Cardiac muscle cell (in vitro differentiated cells and primary cell): ENCODE data around the gene ERFE. TPM values are rescaled to one million over a fixed set of nuclear protein-coding genes. Genes with fewer than 3 reads are reported as not detected.

Experiments
- DNase-seq, 2 donors: peaks; one replicate each; pipeline versions ENCODE4 v3.0.0 to v3.0.0-alpha.2; 2010 to 2017; ENCODE audit warnings: low read depth in 1 of 2, low spot score in 1 of 2
- H3K27ac ChIP-seq: fragments of 200-600 bp; sonication (generic); 2 replicates; pipeline ENCODE4 v1.5.1; 2016
- H3K27me3 ChIP-seq: fragments of 200-600 bp; sonication (generic); 2 replicates; pipeline ENCODE4 v1.6.0; 2016; ENCODE audit warnings: control low read depth
- H3K36me3 ChIP-seq: fragments of 200-600 bp; sonication (generic); 2 replicates; pipeline ENCODE4 v1.5.1; 2016; ENCODE audit warnings: control low read depth
- H3K4me1 ChIP-seq: fragments of 200-600 bp; sonication (generic); 2 replicates; pipeline ENCODE4 v1.8.1; 2017; ENCODE audit warnings: low read depth, mild to moderate bottlenecking, mixed run types
- H3K4me3 ChIP-seq: fragments of 200-600 bp; sonication (generic); 2 replicates; pipeline ENCODE4 v1.5.1; 2016; ENCODE audit warnings: mild to moderate bottlenecking
- H3K9me3 ChIP-seq: fragments of 200-600 bp; sonication (generic); 2 replicates; pipeline ENCODE4 v1.5.1; 2017; ENCODE audit warnings: low read depth, mild to moderate bottlenecking, control low read depth
- CTCF ChIP-seq: IDR thresholded peaks from 2 replicates; pipeline ENCODE4 v1.5.1; 2012; ENCODE audit warnings: low read depth, mild to moderate bottlenecking, low read length
- polyA plus RNA-seq: library from polyadenylated mRNA; unstranded; fragments of >200 nt; fragmentation: Nextera tagmentation; extraction: Ambion mirVana; gene quantifications from 2 replicates; pipeline ENCODE4 v1.2.1, GENCODE V29; 2016
- total RNA-seq: library from RNA; depleted of rRNA; stranded (reverse); fragments of >200 nt; gene quantifications from 2 replicates; pipeline ENCODE4 v1.2.3, GENCODE V29; 2016

ERFE gene
- total and polyA plus RNA-seq, 2 experiments from 2014 or later: 0.60 to 1.5 TPM

- Histone ChIP-seq H3K27ac (no peak overlapping the region), H3K9me3 (no peaks in the 10 kb centered on the region), H3K4me1 (no peaks in the 10 kb centered on the region), H3K4me3 (peak overlapping the region; percentile 29), H3K27me3 (peaks cover 68% of the 10 kb centered on the region), H3K36me3 (no peaks in the 10 kb centered on the region)
- peak in 1 of 2 donors; percentile 40 for DNase-seq
- no peak for TF ChIP-seq CTCF
These were observed 4.9 kb downstream of the ERFE start for GRCh38 chr2:238163481-238164198.

DNA sequence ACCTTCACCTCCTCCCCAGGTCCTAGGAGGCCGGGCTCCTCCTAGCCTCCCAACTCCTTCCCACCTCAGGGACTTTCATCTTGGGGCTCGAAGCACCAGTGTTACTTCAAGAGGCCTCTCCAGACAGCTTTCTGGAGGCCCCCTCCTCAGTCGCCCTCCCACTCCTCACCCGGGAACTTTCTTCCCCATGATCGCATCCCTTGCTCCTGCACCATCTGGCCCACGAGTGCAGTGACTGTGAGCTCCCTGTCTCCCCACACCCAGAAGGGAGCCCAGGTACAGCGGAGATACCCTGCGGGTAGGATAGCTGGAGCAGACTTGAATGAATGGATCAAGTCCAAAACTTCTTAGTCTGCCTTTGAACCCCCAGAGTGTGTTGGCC is 6.1 kb downstream of the ERFE start:
- no peak for TF ChIP-seq CTCF
- H3K36me3 ChIP-seq: peaks cover 6% of the 10 kb centered on the region
- no peak for DNase-seq
- H3K9me3 ChIP-seq: no peaks in the 10 kb centered on the region
- no peak overlapping the region for H3K27ac ChIP-seq
- H3K4me3 ChIP-seq: no peak overlapping the region
- no peaks in the 10 kb centered on the region for H3K4me1 ChIP-seq
- peaks cover 57% of the 10 kb centered on the region for H3K27me3 ChIP-seq

GRCh38 chr2:238165288-238165921 is 6.6 kb downstream of the ERFE start:
- DNase-seq: no peak
- H3K27me3 ChIP-seq: peaks cover 52% of the 10 kb centered on the region
- TF ChIP-seq CTCF: no peak
- no peaks in the 10 kb centered on the region for H3K4me1 ChIP-seq
- peaks cover 8% of the 10 kb centered on the region for H3K36me3 ChIP-seq
- no peak overlapping the region for H3K27ac ChIP-seq
- no peaks in the 10 kb centered on the region for H3K9me3 ChIP-seq
- no peak overlapping the region for H3K4me3 ChIP-seq

DNA sequence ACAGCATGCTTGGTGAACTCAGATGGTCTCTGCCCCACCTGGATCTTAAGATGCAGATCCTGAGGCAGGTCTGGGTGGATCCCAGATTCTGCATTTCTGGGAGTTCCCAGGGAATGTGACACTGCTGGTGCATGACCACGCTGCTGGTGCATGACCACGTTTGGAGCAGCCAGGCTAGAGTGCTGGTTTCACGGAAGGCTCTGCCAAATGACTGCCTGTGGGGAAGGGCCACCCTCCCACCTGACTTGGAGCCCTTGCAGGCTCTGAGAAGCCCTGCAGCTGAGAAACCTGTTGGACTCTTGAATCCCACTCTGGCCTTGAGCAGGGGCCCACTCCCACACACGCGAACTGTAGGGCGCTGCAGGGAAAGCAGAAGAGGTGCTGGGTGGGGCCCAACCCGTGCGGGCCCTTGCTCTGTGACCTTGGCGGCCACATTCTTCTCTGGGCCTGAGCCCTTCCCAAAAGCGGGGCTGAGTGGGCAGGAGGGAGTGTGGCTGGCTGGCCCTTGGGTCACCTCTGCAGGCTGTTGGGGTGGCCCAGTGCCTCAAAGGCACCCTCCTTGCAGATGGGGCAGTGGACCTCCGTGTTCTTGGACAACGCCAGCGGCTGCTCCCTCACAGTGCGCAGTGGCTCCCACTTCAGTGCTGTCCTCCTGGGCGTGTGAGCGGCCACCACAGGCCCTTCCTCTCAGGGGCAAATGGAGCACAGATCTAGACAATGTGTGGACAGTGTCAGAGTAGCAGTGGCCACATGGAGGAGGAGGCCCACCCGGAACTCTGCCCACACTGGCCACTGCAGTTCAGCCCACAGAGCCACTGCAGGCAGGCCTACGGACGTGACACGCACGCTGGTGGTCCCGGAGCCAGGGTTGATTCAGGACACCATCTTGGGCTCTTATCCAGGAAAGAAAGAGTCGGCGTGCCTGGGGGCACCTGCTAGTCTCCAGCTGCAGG is 7.9 kb downstream of the ERFE start:
- no peak for DNase-seq
- Histone ChIP-seq H3K27me3 (peaks cover 39% of the 10 kb centered on the region), H3K36me3 (peaks cover 15% of the 10 kb centered on the region), H3K4me1 (no peaks in the 10 kb centered on the region), H3K4me3 (no peak overlapping the region), H3K9me3 (no peaks in the 10 kb centered on the region), H3K27ac (no peak overlapping the region)
- TF ChIP-seq CTCF: no peak

DNA sequence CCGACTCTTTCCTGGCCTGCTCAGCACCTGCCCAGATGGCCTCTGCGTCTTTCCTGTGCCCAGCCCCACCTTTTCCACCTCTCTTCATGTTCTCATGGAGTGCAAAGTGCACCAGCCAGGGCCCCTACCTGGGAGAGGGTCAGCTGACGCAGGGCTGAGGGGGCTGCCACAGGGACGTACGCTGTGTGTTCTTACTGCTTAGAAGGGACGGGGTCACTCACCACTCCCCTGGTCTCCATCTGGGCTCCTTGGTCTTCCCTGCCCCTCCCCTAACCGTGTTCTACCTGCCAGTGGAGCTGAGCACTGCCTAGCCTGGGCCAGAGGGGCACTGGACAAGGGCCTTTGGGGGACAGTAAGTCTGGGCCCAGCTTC is 8.6 kb downstream of the ERFE start:
- H3K9me3 ChIP-seq: no peaks in the 10 kb centered on the region
- H3K27me3 ChIP-seq: peaks cover 32% of the 10 kb centered on the region
- no peaks in the 10 kb centered on the region for H3K4me1 ChIP-seq
- no peak for DNase-seq
- no peak for TF ChIP-seq CTCF
- no peak overlapping the region for H3K4me3 ChIP-seq
- H3K36me3 ChIP-seq: peaks cover 17% of the 10 kb centered on the region
- H3K27ac ChIP-seq: no peak overlapping the region
